ENCODE measurements around the gene DNER.

The DNER gene

GRCh38 chr2:229665158-229665557 lies 49.2 kb downstream of the DNER start:
- no peak for DNase-seq

- no peak for DNase-seq
Measured at GRCh38 chr2:229661478-229661877, 52.9 kb downstream of the DNER start.

GRCh38 chr2:229660951-229661350 lies 53.4 kb downstream of the DNER start:
- no peak for DNase-seq

DNA sequence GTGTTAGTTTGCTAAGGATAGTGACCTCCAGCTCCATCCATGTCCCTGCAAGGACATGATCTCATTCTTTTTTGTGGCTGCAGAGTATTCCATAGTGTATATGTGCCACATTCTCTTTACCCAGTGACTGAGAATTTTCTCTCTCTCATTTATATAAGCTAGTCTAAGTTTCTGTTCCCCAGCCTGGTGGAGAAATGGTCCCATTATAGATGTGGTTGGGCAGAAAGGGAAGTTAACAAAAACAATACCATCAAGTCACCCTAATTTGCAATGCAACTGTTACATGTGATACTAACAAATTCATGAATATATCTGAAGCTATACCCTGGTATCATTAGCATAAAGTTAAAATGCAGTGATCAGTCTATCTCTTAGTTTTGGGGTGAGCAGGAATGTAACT lies 54.0 kb downstream of the DNER start:
- no peak for DNase-seq

DNA sequence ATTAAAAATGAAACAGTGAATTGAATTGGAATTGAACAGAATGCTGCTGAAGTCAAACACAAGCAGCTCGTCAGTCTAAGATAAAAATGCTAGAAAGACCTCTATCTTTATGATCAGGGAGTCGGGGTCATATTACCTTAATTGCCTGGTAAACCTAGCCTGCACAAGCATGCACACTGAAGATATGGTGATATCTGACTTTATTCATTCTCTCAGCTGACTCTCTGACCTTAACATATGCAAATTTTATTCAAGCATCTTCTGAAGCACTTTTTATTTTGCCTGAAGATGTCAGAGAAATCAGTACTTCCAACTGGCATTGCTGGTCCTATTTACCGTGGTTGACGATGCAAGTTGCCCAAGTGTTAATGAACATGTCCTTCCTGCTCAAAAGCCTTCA lies 56.4 kb downstream of the DNER start:
- DNase-seq: no peak

- DNase-seq: no peak
Measured at GRCh38 chr2:229654437-229654836, 59.9 kb downstream of the DNER start.

- DNase-seq: no peak
Measured at GRCh38 chr2:229653531-229653930, 60.8 kb downstream of the DNER start.

DNA sequence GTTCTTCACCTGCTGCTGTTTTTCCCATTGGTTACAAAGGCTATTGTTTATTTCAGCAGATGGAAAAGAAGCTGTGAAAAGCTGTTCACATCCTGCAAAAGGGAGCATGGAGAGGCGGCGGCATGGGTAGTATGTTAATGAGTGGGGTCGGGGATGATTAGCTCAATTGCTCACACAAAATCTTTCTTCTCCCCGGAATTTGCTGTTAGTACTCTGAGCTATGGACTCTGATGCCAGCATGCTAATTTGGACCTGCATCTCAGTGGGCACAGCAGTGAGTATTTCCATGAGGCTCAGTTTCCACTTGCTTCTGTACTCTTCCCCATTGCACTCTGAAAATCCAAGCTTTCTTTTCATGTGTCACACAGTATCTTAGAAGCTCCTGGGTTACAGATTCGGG lies 61.6 kb downstream of the DNER start:
- DNase-seq: no peak

DNA sequence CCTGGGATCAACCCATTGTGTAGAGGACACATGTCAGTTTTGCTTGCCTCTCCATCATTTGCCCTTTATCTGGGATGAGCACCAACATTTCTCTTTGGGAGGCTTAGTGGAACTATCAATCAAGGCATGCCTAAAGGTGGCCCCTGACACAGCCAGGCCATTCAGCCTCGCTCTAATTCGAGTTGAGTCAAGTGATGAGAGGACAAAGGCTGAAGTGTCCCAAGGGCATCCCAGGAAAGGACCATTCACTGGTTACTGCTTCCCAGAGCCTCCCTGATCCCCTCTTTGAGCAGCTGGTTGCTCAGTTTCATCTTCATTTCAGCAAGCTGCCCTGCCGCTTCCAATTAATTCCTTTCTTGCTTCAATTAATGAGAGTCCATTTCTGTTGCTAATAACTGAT lies 63.5 kb downstream of the DNER start:
- no peak for DNase-seq

DNA sequence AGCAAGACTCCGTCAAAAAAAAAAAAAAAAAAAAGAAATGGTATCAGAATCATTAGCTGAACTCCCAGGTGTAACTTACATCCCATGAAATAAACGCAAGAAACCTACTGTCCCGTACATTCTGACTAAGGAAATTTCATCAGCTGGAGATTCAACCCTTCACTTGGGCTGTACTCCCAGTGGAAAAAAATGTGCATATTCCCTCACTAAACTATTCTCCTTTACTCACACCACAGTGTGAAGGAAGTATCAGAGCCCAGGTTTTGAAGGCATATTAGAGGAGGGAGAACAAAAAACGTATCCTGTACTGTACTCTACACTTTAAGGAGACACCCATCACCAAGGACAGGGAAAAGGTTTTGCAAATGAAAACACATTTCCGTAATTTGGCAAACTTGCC lies 64.3 kb downstream of the DNER start:
- no peak for DNase-seq

DNA sequence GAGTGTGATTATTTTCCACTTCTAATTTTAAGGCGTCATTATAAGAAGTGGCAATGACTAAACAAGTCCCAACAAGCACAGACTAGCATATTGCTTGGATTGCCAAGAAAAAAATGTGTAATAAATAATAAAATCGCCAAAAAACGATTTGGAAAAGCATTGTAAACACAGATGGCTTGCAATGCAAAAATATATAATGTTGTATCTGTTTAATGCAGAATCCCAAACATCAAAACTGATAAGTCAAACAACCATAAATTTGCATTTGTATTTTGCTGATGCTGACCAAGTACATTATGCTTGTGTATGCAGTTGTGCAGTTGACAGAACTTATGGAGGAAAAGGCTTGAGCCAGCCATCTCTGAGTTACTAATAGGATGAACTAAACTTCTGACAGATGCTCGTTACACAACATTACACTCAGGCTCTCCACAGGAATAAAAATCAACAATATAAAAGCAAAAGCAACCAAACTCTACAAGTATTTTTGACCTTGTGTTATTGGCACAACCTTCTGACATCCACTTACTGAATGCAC lies 68.1 kb downstream of the DNER start:
- no peak for DNase-seq

DNA sequence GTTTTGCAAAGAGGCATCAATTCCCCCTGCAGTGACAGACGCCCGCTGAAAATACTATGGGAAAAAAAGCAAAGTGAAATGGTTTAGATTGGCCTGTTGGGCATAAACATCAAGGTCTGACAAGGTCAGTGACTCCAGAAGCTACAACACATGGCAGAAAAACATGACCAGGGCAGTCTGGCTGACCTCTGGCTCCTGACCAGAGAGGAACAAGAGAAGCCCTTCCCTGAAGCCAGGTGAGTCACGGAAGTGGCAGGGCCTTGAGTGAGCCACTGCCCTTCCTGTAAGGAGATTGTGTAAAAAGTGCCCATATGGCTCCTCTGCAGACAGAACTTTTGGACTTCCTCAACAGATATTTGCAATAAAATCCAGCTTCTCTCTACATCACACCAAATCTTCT lies 72.0 kb downstream of the DNER start:
- no peak for DNase-seq

DNA sequence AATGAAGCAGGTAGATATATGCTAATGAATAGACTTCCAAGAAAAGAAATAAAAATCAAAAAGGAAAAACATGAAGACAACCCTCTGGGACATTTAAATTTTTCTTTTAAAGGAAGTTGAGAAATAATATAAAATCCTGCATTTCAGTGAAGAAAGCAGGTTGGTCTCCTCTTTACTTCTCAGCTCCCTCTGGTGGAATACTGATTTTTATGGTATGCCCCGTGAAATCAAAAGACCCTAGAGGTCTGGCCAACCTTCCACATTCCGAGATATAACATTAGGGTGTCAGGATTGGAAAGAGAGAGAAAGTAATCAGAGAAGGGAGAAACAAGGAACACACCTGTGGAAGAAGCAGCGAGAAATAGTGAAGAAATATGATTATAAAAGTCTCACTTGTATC lies 72.7 kb downstream of the DNER start:
- DNase-seq: no peak

GRCh38 chr2:229640636-229641035 lies 73.7 kb downstream of the DNER start:
- DNase-seq: no peak

DNA sequence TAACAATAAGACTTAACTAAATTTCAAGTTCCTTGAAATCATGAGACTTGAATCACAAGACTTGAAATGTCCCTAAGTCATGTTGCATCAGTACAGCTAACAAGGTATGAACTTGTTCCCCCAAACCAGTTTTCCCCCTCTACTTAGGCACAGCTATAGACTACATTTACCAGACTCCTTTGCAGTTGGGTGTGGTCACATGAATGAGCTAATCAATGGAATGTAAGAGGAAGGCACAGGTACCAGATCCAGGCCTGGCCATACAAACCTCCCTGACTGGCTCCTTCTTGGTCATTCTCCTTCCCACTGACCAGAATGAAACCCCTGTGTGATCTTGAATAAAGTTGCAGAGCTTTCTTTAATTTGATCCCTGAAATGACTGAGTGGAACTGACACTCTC lies 77.8 kb downstream of the DNER start:
- DNase-seq: no peak

- no peak for DNase-seq
Measured at GRCh38 chr2:229635371-229635680, 79.0 kb downstream of the DNER start.

DNA sequence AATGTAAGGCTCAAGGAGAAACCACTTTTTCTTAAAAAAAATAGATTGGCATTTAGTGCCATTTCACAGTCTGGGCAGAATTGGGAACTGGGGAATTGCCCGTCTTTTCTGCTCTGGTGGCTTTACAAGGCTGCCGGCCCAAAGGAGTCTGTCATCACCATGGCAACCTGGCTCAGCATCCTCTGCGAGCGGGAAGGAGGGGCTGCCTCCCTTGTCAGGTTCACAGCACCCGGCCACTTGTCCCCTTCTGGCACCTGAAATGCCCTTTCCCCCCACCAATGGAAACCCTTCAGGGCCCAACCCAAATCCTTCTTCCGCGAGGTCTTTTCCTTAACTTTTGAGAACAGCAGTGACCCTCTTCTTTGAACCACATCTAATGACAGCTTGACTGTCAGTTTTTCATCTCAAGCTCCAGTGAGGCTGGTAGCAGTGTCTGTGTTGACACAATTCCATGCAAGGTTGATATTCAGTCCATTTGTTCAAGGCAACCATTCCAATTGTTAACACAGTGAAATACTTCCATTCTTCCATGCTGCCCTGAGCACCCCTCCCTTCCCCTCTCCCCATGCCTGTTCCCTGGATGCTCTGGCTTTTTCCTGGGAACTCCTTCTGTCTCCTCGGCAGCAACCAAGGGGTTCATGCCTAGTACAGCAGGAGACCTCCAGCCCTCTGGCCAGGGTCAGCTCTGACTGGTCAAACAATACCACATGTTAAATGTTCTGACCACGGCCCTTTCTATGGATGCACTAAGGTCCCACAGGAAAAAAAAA lies 79.6 kb downstream of the DNER start:
- DNase-seq: no peak

- no peak for DNase-seq
Measured at GRCh38 chr2:229633556-229633955, 80.8 kb downstream of the DNER start.

DNA sequence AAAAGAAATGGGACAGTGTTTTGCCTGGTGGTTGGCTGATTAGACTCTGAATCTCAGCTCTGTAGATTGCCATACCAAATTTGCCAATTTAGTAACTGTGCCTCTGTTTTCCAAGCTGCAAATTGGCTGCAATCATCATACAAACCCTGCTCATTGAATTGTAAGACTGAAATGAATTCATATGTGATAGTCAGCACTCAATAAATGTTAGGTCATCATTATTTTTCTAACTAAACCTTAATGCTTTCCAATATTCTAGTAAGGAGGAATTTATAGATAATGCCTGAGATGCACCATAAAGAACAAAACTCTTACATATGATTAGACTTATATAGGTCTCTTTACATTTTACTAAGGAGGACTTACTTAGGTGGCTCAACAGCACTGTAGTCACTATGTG lies 85.3 kb downstream of the DNER start:
- no peak for DNase-seq

GRCh38 chr2:229627728-229628127 lies 86.6 kb downstream of the DNER start:
- no peak for DNase-seq

DNA sequence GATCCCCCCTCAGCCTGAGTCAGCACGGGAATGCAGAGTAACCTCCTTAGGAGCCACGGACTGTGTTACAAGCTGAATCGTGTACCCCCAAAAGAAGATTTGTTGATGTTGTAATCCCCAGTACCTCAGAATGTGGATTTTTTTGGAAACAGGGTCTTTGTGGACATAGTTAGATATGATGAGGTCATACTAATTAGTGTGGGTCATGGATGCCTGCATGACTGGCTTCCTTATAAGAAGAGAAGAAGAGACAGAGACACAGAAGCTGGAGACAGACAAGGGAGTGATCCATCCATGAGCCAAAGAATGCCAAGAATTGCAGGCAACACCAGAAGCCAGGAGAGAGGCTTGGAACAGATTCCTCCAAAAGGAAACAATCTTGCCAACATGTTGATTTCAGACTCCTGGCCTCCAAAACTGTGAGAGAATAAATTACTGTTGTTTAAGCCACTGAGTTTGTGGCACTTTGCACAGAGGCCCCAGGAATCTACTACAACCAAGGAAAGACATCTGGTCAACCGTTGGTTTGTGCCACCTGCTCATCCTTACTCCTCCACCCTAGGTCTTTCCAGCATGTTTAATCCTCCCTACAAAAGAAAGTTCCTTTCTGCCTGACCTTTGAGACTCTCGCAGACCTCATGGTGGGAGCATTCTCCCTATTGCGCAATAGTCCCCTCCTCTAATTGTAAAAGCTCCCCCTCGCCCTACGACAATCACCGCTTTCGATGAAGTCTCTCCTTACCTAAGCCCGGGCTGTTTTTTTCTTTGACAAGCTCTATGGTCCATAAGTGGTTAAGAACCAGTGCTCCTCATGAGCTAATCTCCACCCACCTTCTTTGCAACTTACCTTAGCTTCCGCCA lies 91.6 kb downstream of the DNER start:
- DNase-seq: no peak

DNA sequence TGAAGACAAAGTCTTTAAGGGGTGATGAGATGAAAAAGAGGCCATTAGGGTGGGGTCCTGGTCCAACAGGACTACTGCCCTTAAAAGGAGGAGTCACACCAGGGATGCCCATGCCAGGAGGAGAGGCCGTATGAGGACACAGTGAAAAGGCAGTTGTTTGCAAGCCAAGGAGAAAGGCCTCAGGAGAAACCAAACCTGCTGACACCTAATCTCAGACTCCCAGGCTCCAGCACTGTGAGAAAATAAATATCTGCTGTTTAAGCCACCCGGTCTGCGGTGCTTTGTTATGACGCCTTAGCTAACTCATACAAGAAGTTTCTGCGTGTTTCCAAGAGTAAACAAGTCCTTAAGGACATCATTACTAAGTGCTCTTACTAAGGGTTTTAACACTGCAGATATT lies 93.6 kb downstream of the DNER start:
- DNase-seq: no peak

GRCh38 chr2:229620289-229620688 lies 94.1 kb downstream of the DNER start:
- no peak for DNase-seq

- no peak for DNase-seq
Measured at GRCh38 chr2:229616433-229616832, 97.9 kb downstream of the DNER start.

Data from activated effector memory CD4-positive, alpha-beta T cell treated with Interleukin-2 at 50 U/mL for 16 hours (primary cell).